ENCODE measurements around the gene NPHS1.

The NPHS1 gene

GRCh38 chr19:35872180-35872579 is 19.9 kb upstream of the NPHS1 start:
- no peak for DNase-seq

- no peak for DNase-seq
These were observed 19.3 kb upstream of the NPHS1 start for GRCh38 chr19:35871611-35872010.

GRCh38 chr19:35870798-35871197 is 18.5 kb upstream of the NPHS1 start:
- no peak for DNase-seq

- peak; percentile 44 to 63 (median 44) for DNase-seq
These were observed 17.9 kb upstream of the NPHS1 start for GRCh38 chr19:35870124-35870736.

- peak; percentile 79 to 90 (median 80) for DNase-seq
These were observed 17.2 kb upstream of the NPHS1 start for GRCh38 chr19:35869327-35870123.

GRCh38 chr19:35868823-35869326 is 16.6 kb upstream of the NPHS1 start:
- no peak for DNase-seq

- peak; percentile 49 to 88 (median 72) for DNase-seq
These were observed 16.0 kb upstream of the NPHS1 start, which contains the start of gene APLP1 for GRCh38 chr19:35868172-35868822. Gene APLP1 (plus strand): TSS chr19:35868574. CDS start chr19:35868637, 63 bp downstream.

- no peak for DNase-seq
These were observed 10.7 kb upstream of the NPHS1 start for GRCh38 chr19:35863018-35863417.

GRCh38 chr19:35862528-35862927 is 10.2 kb upstream of the NPHS1 start:
- no peak for DNase-seq

- no peak for DNase-seq
These were observed 9.4 kb upstream of the NPHS1 start for GRCh38 chr19:35861640-35862160.

- no peak for DNase-seq
These were observed 8.7 kb upstream of the NPHS1 start for GRCh38 chr19:35860818-35861639.

- no peak for DNase-seq
These were observed 8.1 kb upstream of the NPHS1 start for GRCh38 chr19:35860436-35860817.

GRCh38 chr19:35859414-35859813 is 7.1 kb upstream of the NPHS1 start:
- DNase-seq = no peak

- DNase-seq = no peak
These were observed 6.0 kb upstream of the NPHS1 start for GRCh38 chr19:35858311-35858710.

GRCh38 chr19:35856546-35857149 is 4.3 kb upstream of the NPHS1 start, which contains the start of gene KIRREL2:
Gene KIRREL2 (plus strand): TSS chr19:35856911. CDS start chr19:35857120, 209 bp downstream.
- peak in 1 of 3 donors; percentile 31 for DNase-seq

- no peak for DNase-seq
These were observed 893 bp upstream of the NPHS1 start for GRCh38 chr19:35853038-35853756.

- DNase-seq = no peak
These were observed 883 bp downstream of the NPHS1 start for GRCh38 chr19:35851213-35852028.

GRCh38 chr19:35848919-35849505 is 3.3 kb downstream of the NPHS1 start:
- no peak for DNase-seq

- DNase-seq = no peak
These were observed 3.8 kb downstream of the NPHS1 start for GRCh38 chr19:35848486-35848885.

- DNase-seq = no peak
These were observed 4.4 kb downstream of the NPHS1 start for GRCh38 chr19:35847911-35848310.
